HG02943 (cell line): Measurements from ENCODE around the gene MUC15.

Experiments used
- ATAC-seq: cut with Tn5 transposase; IDR thresholded peaks from one replicate; pipeline ENCODE4 v1.9.1; 2021; ENCODE audit warnings: mild to moderate bottlenecking, low read depth, moderate library complexity; ENCODE audit not compliant: unreplicated experiment

Gene MUC15

GRCh38 chr11:26575946-26576345 lies 3.9 kb upstream of the MUC15 start:
- ATAC-seq = no peak

- ATAC-seq = no peak
Observed at GRCh38 chr11:26573896-26574295, 1.8 kb upstream of the MUC15 start.

GRCh38 chr11:26572770-26573402 lies 823 bp upstream of the MUC15 start:
- no peak for ATAC-seq

- no peak for ATAC-seq
Observed at GRCh38 chr11:26569646-26570045, 2.4 kb downstream of the MUC15 start.

GRCh38 chr11:26558190-26558589 lies 13.9 kb downstream of the MUC15 start:
- ATAC-seq = no peak

- ATAC-seq = no peak
Observed at GRCh38 chr11:26557666-26558065, 14.4 kb downstream of the MUC15 start.

- ATAC-seq = no peak
Observed at GRCh38 chr11:26556582-26556981, 15.5 kb downstream of the MUC15 start.

- ATAC-seq = no peak
Observed at GRCh38 chr11:26554455-26554854, 17.6 kb downstream of the MUC15 start.

GRCh38 chr11:26553182-26553581 lies 18.9 kb downstream of the MUC15 start:
- ATAC-seq = no peak

- no peak for ATAC-seq
Observed at GRCh38 chr11:26551186-26551801, 20.8 kb downstream of the MUC15 start.

GRCh38 chr11:26550022-26550421 lies 22.0 kb downstream of the MUC15 start:
- ATAC-seq = no peak

GRCh38 chr11:26549176-26549575 lies 22.9 kb downstream of the MUC15 start:
- ATAC-seq = no peak

- ATAC-seq = no peak
Observed at GRCh38 chr11:26541870-26542269, 30.2 kb downstream of the MUC15 start.

GRCh38 chr11:26539517-26539916 lies 32.5 kb downstream of the MUC15 start:
- no peak for ATAC-seq

- ATAC-seq = no peak
Observed at GRCh38 chr11:26537341-26537740, 34.7 kb downstream of the MUC15 start.

GRCh38 chr11:26527685-26528084 lies 44.4 kb downstream of the MUC15 start:
- no peak for ATAC-seq

- no peak for ATAC-seq
Observed at GRCh38 chr11:26522912-26523610, 49.0 kb downstream of the MUC15 start.

- ATAC-seq = no peak
Observed at GRCh38 chr11:26519469-26519868, 52.6 kb downstream of the MUC15 start.

- ATAC-seq = no peak
Observed at GRCh38 chr11:26512196-26512595, 59.9 kb downstream of the MUC15 start.

- no peak for ATAC-seq
Observed at GRCh38 chr11:26510756-26511155, 61.3 kb downstream of the MUC15 start.

GRCh38 chr11:26510164-26510563 lies 61.9 kb downstream of the MUC15 start:
- ATAC-seq = no peak
